Hepatocyte (in vitro differentiated cells): ENCODE data around the gene UBA1. TPM values are rescaled to one million over a fixed set of nuclear protein-coding genes. Genes with fewer than 3 reads are reported as not detected.

Experiments used
- DNase-seq: peaks from one replicate; pipeline ENCODE4 v3.0.0-alpha.2; 2016; ENCODE audit warnings: low spot score
- H2AFZ ChIP-seq: fragments of 200-600 bp; sonication (generic); 2 replicates; pipeline ENCODE4 v1.6.0; 2016; ENCODE audit warnings: antibody characterized with exemption, mild to moderate bottlenecking
- H3K27ac ChIP-seq: fragments of 200-600 bp; sonication (generic); 2 replicates; pipeline ENCODE4 v1.5.1; 2016; ENCODE audit warnings: mild to moderate bottlenecking
- H3K27me3 ChIP-seq: fragments of 200-600 bp; sonication (generic); 2 replicates; pipeline ENCODE4 v1.6.1; 2016
- H3K36me3 ChIP-seq: fragments of 200-600 bp; sonication (generic); replicated peaks from 2 replicates; pipeline ENCODE4 v1.5.1; 2016; ENCODE audit warnings: low read depth; ENCODE audit not compliant: insufficient read depth
- H3K4me1 ChIP-seq: fragments of 200-600 bp; sonication (generic); 2 replicates; pipeline ENCODE4 v1.5.1; 2016; ENCODE audit warnings: mild to moderate bottlenecking, moderate library complexity; ENCODE audit not compliant: insufficient read depth
- H3K4me2 ChIP-seq: fragments of 200-600 bp; sonication (generic); 2 replicates; pipeline ENCODE4 v1.6.0; 2016
- H3K4me3 ChIP-seq: fragments of 200-600 bp; sonication (generic); 2 replicates; pipeline ENCODE4 v1.5.1; 2016; ENCODE audit warnings: mild to moderate bottlenecking
- H3K79me2 ChIP-seq: fragments of 200-600 bp; sonication (generic); 2 replicates; pipeline ENCODE4 v1.6.0; 2017; ENCODE audit warnings: mild to moderate bottlenecking
- H3K9me2 ChIP-seq: fragments of 200-600 bp; sonication (generic); replicated peaks from 2 replicates; pipeline ENCODE4 v1.6.0; 2017; ENCODE audit warnings: mild to moderate bottlenecking; ENCODE audit not compliant: insufficient read depth
- H3K9me3 ChIP-seq: fragments of 200-600 bp; sonication (generic); 2 replicates; pipeline ENCODE4 v1.5.1; 2016; ENCODE audit warnings: low read depth, mild to moderate bottlenecking
- H4K20me1 ChIP-seq: fragments of 200-600 bp; sonication (generic); 2 replicates; pipeline ENCODE4 v1.6.0; 2016; ENCODE audit warnings: mild to moderate bottlenecking; ENCODE audit not compliant: insufficient read depth, poor library complexity, severe bottlenecking
- CTCF ChIP-seq: fragments of 200-600 bp; sonication (generic); IDR thresholded peaks from 2 replicates; pipeline ENCODE4 v1.5.1; 2016; ENCODE audit warnings: antibody characterized with exemption, mild to moderate bottlenecking; ENCODE audit not compliant: poor library complexity
- EZH2 ChIP-seq: fragments of 200-600 bp; sonication (generic); IDR thresholded peaks from 2 replicates; pipeline ENCODE4 v1.6.1; 2016; ENCODE audit warnings: antibody characterized with exemption, mild to moderate bottlenecking, borderline replicate concordance
- EZH2phosphoT487 ChIP-seq: fragments of 200-600 bp; sonication (generic); IDR thresholded peaks from one replicate; pipeline ENCODE4 v1.6.1; 2018; ENCODE audit warnings: antibody characterized with exemption, mild to moderate bottlenecking, low read depth, moderate library complexity; ENCODE audit not compliant: unreplicated experiment, severe bottlenecking
- WGBS: methylation state at CpG from one replicate; pipeline ENCODE4 v1.1.6; 2016; ENCODE audit warnings: low lambda C conversion rate; ENCODE audit errors: missing lambda C conversion rate; 5-methylcytosine and 5-hydroxymethylcytosine counted together
- polyA plus RNA-seq: library from polyadenylated mRNA; unstranded; fragments of >200 nt; fragmentation: Nextera tagmentation; extraction: Ambion mirVana; gene quantifications from 2 replicates; pipeline ENCODE4 v1.2.1, GENCODE V29; 2016
- total RNA-seq: library from RNA; depleted of rRNA; stranded (reverse); fragments of >200 nt; gene quantifications from 2 replicates; pipeline ENCODE4 v1.2.3, GENCODE V29; 2014

The UBA1 gene
- total and polyA plus RNA-seq, 2 experiments from 2014 or later, result 236 to 253 TPM

GRCh38 chrX:47208108-47208507, 14.5 kb downstream of the UBA1 start:
- H3K79me2 ChIP-seq, result peaks cover 9% of the 10 kb centered on the region
- H4K20me1 ChIP-seq, result no peaks in the 10 kb centered on the region
- H3K9me3 ChIP-seq, result no peaks in the 10 kb centered on the region
- no peak overlapping the region for H2AFZ ChIP-seq
- no peaks in the 10 kb centered on the region for H3K27me3 ChIP-seq
- no peak for DNase-seq
- 89% methylated on average over 12 of the region's 12 CpGs for WGBS
- no peak overlapping the region for H3K4me3 ChIP-seq
- H3K4me1 ChIP-seq, result no peaks in the 10 kb centered on the region
- no peak overlapping the region for H3K4me2 ChIP-seq
- no peaks in the 10 kb centered on the region for H3K9me2 ChIP-seq
- H3K36me3 ChIP-seq, result no peaks in the 10 kb centered on the region
- TF ChIP-seq EZH2phosphoT487, result no peak
- no peak for TF ChIP-seq EZH2
- TF ChIP-seq CTCF, result no peak
- no peak overlapping the region for H3K27ac ChIP-seq

- Histone ChIP-seq H3K9me2 (no peaks in the 10 kb centered on the region), H3K4me3 (no peak overlapping the region), H3K27ac (no peak overlapping the region), H3K36me3 (no peaks in the 10 kb centered on the region), H3K4me2 (no peak overlapping the region), H3K79me2 (peaks cover 9% of the 10 kb centered on the region), H3K9me3 (no peaks in the 10 kb centered on the region), H3K4me1 (no peaks in the 10 kb centered on the region), H4K20me1 (no peaks in the 10 kb centered on the region), H2AFZ (no peak overlapping the region), H3K27me3 (no peaks in the 10 kb centered on the region)
- DNase-seq, result no peak
- WGBS, result 97% methylated on average over 16 of the region's 16 CpGs
- TF ChIP-seq EZH2phosphoT487, result no peak
- TF ChIP-seq CTCF, result no peak
- TF ChIP-seq EZH2, result no peak
Observed at GRCh38 chrX:47209508-47210238, 16.0 kb downstream of the UBA1 start.

GRCh38 chrX:47210661-47211425, 17.2 kb downstream of the UBA1 start:
- Histone ChIP-seq H4K20me1 (no peaks in the 10 kb centered on the region), H3K36me3 (no peaks in the 10 kb centered on the region), H3K4me1 (no peaks in the 10 kb centered on the region), H2AFZ (no peak overlapping the region), H3K27me3 (no peaks in the 10 kb centered on the region), H3K4me3 (no peak overlapping the region), H3K79me2 (peaks cover 7% of the 10 kb centered on the region), H3K9me2 (no peaks in the 10 kb centered on the region), H3K27ac (no peak overlapping the region), H3K9me3 (no peaks in the 10 kb centered on the region), H3K4me2 (no peak overlapping the region)
- 99% methylated on average over 15 of the region's 15 CpGs for WGBS
- TF ChIP-seq EZH2phosphoT487 (no peak), EZH2 (no peak), CTCF (no peak)
- DNase-seq, result no peak
